Neural cell (in vitro differentiated cells): ENCODE data around the gene AEBP1. TPM values are rescaled to one million over a fixed set of nuclear protein-coding genes. Genes with fewer than 3 reads are reported as not detected.

Source experiments
- H2AFZ ChIP-seq: fragments of 200-600, 300-800 bp; sonication (generic), shearing (Covaris generic); 2 replicates; pipeline ENCODE4 v1.6.0; 2014; ENCODE audit warnings: low read depth, mild to moderate bottlenecking, antibody characterized with exemption, low read length, moderate library complexity
- H3F3A ChIP-seq: fragments of 200-600 bp; shearing (Covaris generic); 2 replicates; pipeline ENCODE4 v1.6.1; 2016; ENCODE audit warnings: mild to moderate bottlenecking, moderate library complexity, mixed read lengths, antibody characterized with exemption, low read length; ENCODE audit not compliant: insufficient read depth, poor library complexity, severe bottlenecking
- H3K27ac ChIP-seq: fragments of 200-600, 300-800 bp; sonication (generic), shearing (Covaris generic); 2 replicates; pipeline ENCODE4 v1.5.1; 2014; ENCODE audit warnings: mild to moderate bottlenecking, low read length, moderate library complexity
- H3K27me3 ChIP-seq: fragments of 300-800, 200-600 bp; sonication (generic), shearing (Covaris generic); 2 replicates; pipeline ENCODE4 v1.6.0; 2014; ENCODE audit warnings: mild to moderate bottlenecking, low read depth, low read length, moderate library complexity; ENCODE audit not compliant: insufficient read depth
- H3K36me3 ChIP-seq: fragments of 300-800, 200-600 bp; sonication (generic), shearing (Covaris generic); 2 replicates; pipeline ENCODE4 v1.5.1; 2014; ENCODE audit warnings: mild to moderate bottlenecking, antibody characterized with exemption, low read length, moderate library complexity; ENCODE audit not compliant: insufficient read depth
- H3K4me2 ChIP-seq: fragments of 300-800, 200-600 bp; sonication (generic), shearing (Covaris generic); 2 replicates; pipeline ENCODE4 v1.6.0; 2014; ENCODE audit warnings: mild to moderate bottlenecking, low read length
- H3K4me3 ChIP-seq: fragments of 300-800, 200-600 bp; sonication (generic), shearing (Covaris generic); 2 replicates; pipeline ENCODE4 v1.5.1; 2014; ENCODE audit warnings: mild to moderate bottlenecking, low read length, moderate library complexity
- H3K79me2 ChIP-seq: fragments of 200-600 bp; shearing (Covaris generic); replicated peaks from 2 replicates; pipeline ENCODE4 v1.6.0; 2014; ENCODE audit warnings: mild to moderate bottlenecking, low read length, moderate library complexity; ENCODE audit not compliant: insufficient read depth
- H3K9ac ChIP-seq: fragments of 300-800, 200-600 bp; sonication (generic), shearing (Covaris generic); 2 replicates; pipeline ENCODE4 v1.6.1; 2016; ENCODE audit warnings: mild to moderate bottlenecking, low read length, mixed read lengths
- H3K9me2 ChIP-seq: fragments of 200-600 bp; shearing (Covaris generic); 2 replicates; pipeline ENCODE4 v1.6.1; 2016; ENCODE audit warnings: mild to moderate bottlenecking, low read length, mixed read lengths; ENCODE audit not compliant: insufficient read depth
- H3K9me3 ChIP-seq: fragments of 200-600, 300-800 bp; sonication (generic), shearing (Covaris generic); 2 replicates; pipeline ENCODE4 v1.6.1; 2016; ENCODE audit warnings: mild to moderate bottlenecking, mixed run types, low read length, moderate library complexity, mixed read lengths
- H4K20me1 ChIP-seq: fragments of 200-600 bp; shearing (Covaris generic); 2 replicates; pipeline ENCODE4 v1.6.1; 2016; ENCODE audit warnings: mild to moderate bottlenecking, mixed run types; ENCODE audit not compliant: insufficient read depth
- CTCF ChIP-seq: fragments of 450-650 bp; IDR thresholded peaks from 2 replicates; pipeline ENCODE4 v1.5.1; 2014; ENCODE audit warnings: antibody characterized with exemption, mild to moderate bottlenecking, moderate library complexity; ENCODE audit not compliant: poor library complexity, severe bottlenecking
- EP300 ChIP-seq: fragments of 450-650 bp; conservative IDR thresholded peaks from 2 replicates; pipeline ENCODE4 v1.6.1; 2014; ENCODE audit warnings: antibody characterized with exemption, mild to moderate bottlenecking, moderate library complexity; ENCODE audit not compliant: poor library complexity, severe bottlenecking
- EZH2 ChIP-seq: fragments of 200-600, 300-800 bp; shearing (Covaris generic), sonication (generic); IDR thresholded peaks from 2 replicates; pipeline ENCODE4 v1.6.1; 2014; ENCODE audit warnings: antibody characterized with exemption, low read length, borderline replicate concordance, mild to moderate bottlenecking; ENCODE audit not compliant: insufficient read depth, poor library complexity, severe bottlenecking
- MXI1 ChIP-seq: fragments of 450-650 bp; conservative IDR thresholded peaks from 2 replicates; pipeline ENCODE4 v1.6.1; 2014; ENCODE audit warnings: antibody characterized with exemption, mild to moderate bottlenecking; ENCODE audit not compliant: poor library complexity, severe bottlenecking
- POLR2AphosphoS5 ChIP-seq: IDR thresholded peaks from 2 replicates; pipeline ENCODE4 v1.6.1; 2012
- RAD21 ChIP-seq: fragments of 450-650 bp; conservative IDR thresholded peaks from 2 replicates; pipeline ENCODE4 v1.6.1; 2014; ENCODE audit warnings: antibody characterized with exemption, mild to moderate bottlenecking, moderate library complexity
- REST ChIP-seq: IDR thresholded peaks from 2 replicates; pipeline ENCODE4 v1.6.1; 2012; ENCODE audit warnings: borderline replicate concordance
- SMC3 ChIP-seq: fragments of 450-650 bp; conservative IDR thresholded peaks from 2 replicates; pipeline ENCODE4 v1.6.1; 2014; ENCODE audit warnings: antibody characterized with exemption, mild to moderate bottlenecking, moderate library complexity; ENCODE audit not compliant: poor library complexity
- TAF1 ChIP-seq: IDR thresholded peaks from 2 replicates; pipeline ENCODE4 v1.6.1; 2012; ENCODE audit warnings: low read depth
- polyA plus RNA-seq: library from polyadenylated mRNA; depleted of rRNA; stranded (reverse); fragments of >200 nt; gene quantifications from 2 replicates; pipeline ENCODE4 v1.2.3, GENCODE V29; 2014

AEBP1 gene
- polyA plus RNA-seq, 1 donor from 2014 or later: 0.30 TPM

DNA sequence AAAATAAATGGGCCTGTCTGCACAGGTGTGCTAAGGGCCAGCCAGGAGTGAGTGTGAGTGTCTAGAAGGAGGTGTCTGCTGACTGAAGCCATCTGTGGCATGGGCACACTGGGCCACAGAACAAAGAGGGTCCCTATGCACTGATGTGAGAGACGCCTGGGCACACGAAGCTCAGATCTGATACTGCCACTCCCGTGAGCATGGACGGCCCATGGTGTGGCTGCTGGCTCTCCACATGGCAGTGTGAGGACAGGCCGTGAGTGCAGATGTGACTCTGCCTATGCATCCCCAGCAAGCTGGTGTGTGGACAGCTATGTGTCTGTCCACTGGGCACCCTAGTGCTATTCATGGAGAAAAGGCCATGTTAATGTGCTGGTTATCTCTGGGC lies 49.8 kb downstream of the AEBP1 start:
- Histone ChIP-seq H3K27me3 (no peaks in the 10 kb centered on the region), H3K9ac (no peak overlapping the region), H3K79me2 (no peaks in the 10 kb centered on the region), H3K4me3 (no peak overlapping the region), H3F3A (no peaks in the 10 kb centered on the region), H4K20me1 (no peaks in the 10 kb centered on the region), H3K36me3 (no peaks in the 10 kb centered on the region), H3K4me2 (no peak overlapping the region), H3K9me2 (no peaks in the 10 kb centered on the region), H2AFZ (no peak overlapping the region), H3K27ac (no peak overlapping the region), H3K9me3 (no peaks in the 10 kb centered on the region)
- TF ChIP-seq RAD21: no peak
- TF ChIP-seq MXI1: no peak
- no peak for TF ChIP-seq POLR2AphosphoS5
- no peak for TF ChIP-seq SMC3
- TF ChIP-seq EP300: no peak

DNA sequence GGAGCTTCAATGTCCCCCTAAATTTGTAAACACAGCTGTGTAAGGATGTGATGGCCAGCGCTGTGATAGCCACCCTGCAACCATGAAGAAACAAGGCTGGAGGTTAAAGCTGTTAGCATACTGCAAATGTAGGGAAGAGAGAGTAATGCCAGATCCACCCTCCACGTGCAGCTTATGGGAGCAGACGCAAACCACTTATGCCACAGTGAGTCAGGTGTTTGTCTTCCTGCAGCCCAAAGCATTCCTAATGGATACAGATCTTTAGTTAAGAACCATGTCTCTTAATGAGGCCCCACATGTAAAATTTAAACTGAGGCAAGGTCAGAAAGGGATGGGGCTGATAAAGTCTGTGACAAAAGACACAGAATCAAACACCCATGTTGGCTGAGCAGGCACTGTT lies 50.6 kb downstream of the AEBP1 start:
- Histone ChIP-seq H3K27ac (no peak overlapping the region), H2AFZ (no peak overlapping the region)
- no peak for TF ChIP-seq SMC3
- TF ChIP-seq EZH2: no peak
- TF ChIP-seq CTCF: no peak
- no peak for TF ChIP-seq EP300
- no peak for TF ChIP-seq REST
- TF ChIP-seq MXI1: no peak
- TF ChIP-seq TAF1: no peak
- TF ChIP-seq POLR2AphosphoS5: no peak
- TF ChIP-seq RAD21: no peak

More for the DNA sequence above, 50.6 kb downstream of the AEBP1 start:
- Histone ChIP-seq H3K9me3 (no peaks in the 10 kb centered on the region), H3K4me2 (no peak overlapping the region), H3K27me3 (no peaks in the 10 kb centered on the region), H4K20me1 (no peaks in the 10 kb centered on the region), H3K9me2 (no peaks in the 10 kb centered on the region), H3K79me2 (no peaks in the 10 kb centered on the region), H3K9ac (no peak overlapping the region), H3K36me3 (no peaks in the 10 kb centered on the region), H3F3A (no peaks in the 10 kb centered on the region), H3K4me3 (no peak overlapping the region)
